GM12878 (cell line): ENCODE data around the gene CABYR. TPM values are rescaled to one million over a fixed set of nuclear protein-coding genes. Genes with fewer than 3 reads are reported as not detected.

Experiments
- ATAC-seq: fragments of 200-7000 bp; cut with Tn5 transposase; 3 replicates; pipeline ENCODE4 v1.9.1; 2020; ENCODE audit warnings: mild to moderate bottlenecking, moderate library complexity
- BruUV-seq: library from RNA; stranded (reverse); fragments of 400-500 nt; replicated peaks from 2 replicates; lab custom pipeline; 2021; lab: Mats Ljungman, UMichigan
- CTCF ChIA-PET: fragments of 300-600 bp; sonication (Branson Sonifier 250); formaldehyde crosslinking; extraction: SDS; loops from one replicate; lab custom pipeline; 2021; ENCODE audit warnings: inconsistent platforms; lab: Yijun Ruan, JAX
- POLR2A ChIA-PET: fragments of 350-600 bp; formaldehyde crosslinking; extraction: SDS; loops from one replicate; lab custom pipeline; 2021; ENCODE audit warnings: inconsistent platforms; lab: Charles Lee
- RAD21 ChIA-PET: fragments of 300-600 bp; sonication (Branson Sonifier 250); formaldehyde crosslinking; loops from one replicate; lab custom pipeline; 2023; ENCODE audit warnings: antibody characterized with exemption; ENCODE audit not compliant: unreplicated experiment; lab: Charles Lee
- SMC1A ChIA-PET: fragments of 300-600 bp; sonication (Branson Sonifier 250); formaldehyde crosslinking; loops from one replicate; lab custom pipeline; 2023; ENCODE audit not compliant: unreplicated experiment, uncharacterized antibody; lab: Charles Lee
- DNase-seq: peaks from one replicate; pipeline ENCODE4 v3.0.0-alpha.2; 2011; ENCODE audit warnings: low read depth, low spot score
- FAIRE-seq: peaks from 3 replicates; lab custom pipeline; 2011; peaks lifted over from hg19 to GRCh38; lab: Jason Lieb, UNC
- H2AFZ ChIP-seq: 2 replicates; pipeline ENCODE4 v1.6.0; 2011; ENCODE audit warnings: low read depth, low read length, control low read depth; ENCODE audit not compliant: control insufficient read depth
- H3K27ac ChIP-seq: 2 replicates; pipeline ENCODE4 v1.5.1; 2011; ENCODE audit warnings: control low read depth; ENCODE audit not compliant: control insufficient read depth, insufficient read depth
- H3K27me3 ChIP-seq, 2 experiments: replicated peaks in 1 of 2; 2 replicates each; pipeline versions ENCODE4 v1.6.0 to v1.6.1; 2011; ENCODE audit warnings: low read length in 1 of 2; ENCODE audit not compliant: control insufficient read depth in 2 of 2, insufficient read depth in 2 of 2
- H3K36me3 ChIP-seq, 2 experiments: 2 replicates each; pipeline ENCODE4 v1.5.1; 2011; ENCODE audit warnings: low read length in 1 of 2; ENCODE audit not compliant: control insufficient read depth in 2 of 2, insufficient read depth in 2 of 2
- H3K4me1 ChIP-seq: 2 replicates; pipeline ENCODE4 v1.6.1; 2011; ENCODE audit warnings: mild to moderate bottlenecking, low read length, moderate library complexity, mixed read lengths; ENCODE audit not compliant: control insufficient read depth, insufficient read depth
- H3K4me2 ChIP-seq: 2 replicates; pipeline ENCODE4 v1.6.0; 2011; ENCODE audit warnings: control low read depth; ENCODE audit not compliant: control insufficient read depth, insufficient read depth
- H3K4me3 ChIP-seq: fragments of 200-600 bp; sonication (generic); 2 replicates; pipeline ENCODE4 v1.5.1; 2016
- H3K79me2 ChIP-seq: 2 replicates; pipeline ENCODE4 v1.6.0; 2011; ENCODE audit warnings: low read length; ENCODE audit not compliant: control insufficient read depth, insufficient read depth
- H3K9ac ChIP-seq: 2 replicates; pipeline ENCODE4 v1.8.0; 2011; ENCODE audit warnings: low read length, control low read depth, mixed read lengths; ENCODE audit not compliant: control insufficient read depth, insufficient read depth
- H3K9me3 ChIP-seq: replicated peaks from 3 replicates; pipeline ENCODE4 v1.5.1; 2011; ENCODE audit warnings: mild to moderate bottlenecking, low read length; ENCODE audit not compliant: control insufficient read depth, insufficient read depth
- H4K20me1 ChIP-seq: 2 replicates; pipeline ENCODE4 v1.6.0; 2011; ENCODE audit not compliant: control insufficient read depth, insufficient read depth
- ASH2L ChIP-seq: fragments of 300-600, 200-600 bp; sonication (generic); IDR thresholded peaks from 2 replicates; pipeline ENCODE4 v1.6.1; 2017; ENCODE audit warnings: low read depth, mild to moderate bottlenecking, borderline replicate concordance
- CBFB ChIP-seq: IDR thresholded peaks from 2 replicates; pipeline ENCODE4 v1.6.1; 2016; ENCODE audit warnings: antibody characterized with exemption, low read depth
- CBX3 ChIP-seq: fragments of 200-600 bp; sonication (generic); IDR thresholded peaks from 2 replicates; pipeline ENCODE4 v1.6.1; 2016; ENCODE audit warnings: low read depth, borderline replicate concordance
- CREB1 ChIP-seq: IDR thresholded peaks from 2 replicates; pipeline ENCODE4 v1.6.1; 2012; ENCODE audit warnings: low read depth, mild to moderate bottlenecking, inconsistent platforms
- CREM ChIP-seq: IDR thresholded peaks from 2 replicates; pipeline ENCODE4 v1.6.1; 2014; ENCODE audit warnings: antibody characterized with exemption, low read depth
- MAX ChIP-seq: IDR thresholded peaks from 2 replicates; pipeline ENCODE4 v1.6.1; 2012; ENCODE audit warnings: low read depth, low read length, improper control_type of control experiment
- MYC ChIP-seq: IDR thresholded peaks from 2 replicates; pipeline ENCODE4 v1.6.1; 2011; ENCODE audit warnings: mild to moderate bottlenecking, low read length, moderate library complexity, inconsistent platforms; ENCODE audit not compliant: insufficient read depth, insufficient replicate concordance, insufficient read length, severe bottlenecking
- NR2F1 ChIP-seq: fragments of 450-650 bp; conservative IDR thresholded peaks from 2 replicates; pipeline ENCODE4 v1.6.1; 2017; ENCODE audit warnings: mild to moderate bottlenecking
- PAX5 ChIP-seq: IDR thresholded peaks from 2 replicates; pipeline ENCODE4 v1.6.1; 2011; ENCODE audit warnings: low read depth, low read length, borderline replicate concordance
- POU2F2 ChIP-seq: IDR thresholded peaks from 3 replicates; pipeline ENCODE4 v1.6.1; 2011; ENCODE audit warnings: low read depth, mild to moderate bottlenecking, low read length, borderline replicate concordance
- RAD21 ChIP-seq: IDR thresholded peaks from 2 replicates; pipeline ENCODE4 v1.6.1; 2011; ENCODE audit warnings: mild to moderate bottlenecking, low read depth, low read length, moderate library complexity; ENCODE audit not compliant: insufficient read depth
- RFX5 ChIP-seq: IDR thresholded peaks from 2 replicates; pipeline ENCODE4 v1.6.1; 2011; ENCODE audit warnings: low read depth, low read length, improper control_type of control experiment
- RUNX3 ChIP-seq: IDR thresholded peaks from 2 replicates; pipeline ENCODE4 v1.6.1; 2012; ENCODE audit warnings: low read length, inconsistent platforms
- SRF ChIP-seq, 2 experiments: IDR thresholded peaks; 2 replicates each; pipeline ENCODE4 v1.6.1; 2011; ENCODE audit warnings: low read depth in 2 of 2, low read length in 2 of 2, mild to moderate bottlenecking in 1 of 2, moderate library complexity in 1 of 2
- STAT1 ChIP-seq: fragments of 450-650 bp; conservative IDR thresholded peaks from 2 replicates; pipeline ENCODE4 v1.6.1; 2014; ENCODE audit warnings: antibody characterized with exemption, mild to moderate bottlenecking
- ZNF274 ChIP-seq: IDR thresholded peaks from one replicate; pipeline ENCODE4 v1.8.0; 2011; ENCODE audit not compliant: insufficient read length, insufficient read depth
- ZNF622 ChIP-seq: fragments of 450-650 bp; IDR thresholded peaks from 2 replicates; pipeline ENCODE4 v1.6.1; 2017; ENCODE audit warnings: mild to moderate bottlenecking, inconsistent platforms
- ZSCAN29 ChIP-seq: fragments of 450-650 bp; IDR thresholded peaks from 2 replicates; pipeline ENCODE4 v1.6.1; 2017; ENCODE audit warnings: mild to moderate bottlenecking, moderate library complexity
- WGBS: methylation state at CpG from one replicate; pipeline ENCODE4 v1.1.6; 2016; ENCODE audit warnings: low lambda C conversion rate; ENCODE audit not compliant: insufficient replicate concordance, insufficient coverage; ENCODE audit errors: missing lambda C conversion rate; 5-methylcytosine and 5-hydroxymethylcytosine counted together
- in situ Hi-C: fragments of 300-500 bp; cut with MboI; formaldehyde crosslinking; loops from 9 replicates; pipeline ENCODE4 v1.14.3; 2018; ENCODE audit warnings: mixed read lengths
- intact Hi-C: fragments of 100-400 bp; cut with micrococcal nuclease; formaldehyde crosslinking; loops from one replicate; pipeline ENCODE4 v1.14.2; 2022; ENCODE audit not compliant: unreplicated experiment
- polyA plus RNA-seq, 11 experiments: library from polyadenylated mRNA; depleted of rRNA in 4 of 11; unstranded in 6 of 11; stranded (reverse) in 5 of 11; fragments of >200 nt; fragmentation: Nextera tagmentation in 4 of 11; fragmentation: Illumina TruSeq in 1 of 11; extraction: Ambion mirVana in 4 of 11; extraction: Trizol in 1 of 11; gene quantifications; 1 replicate in 1 of 11; 2 replicates in 10 of 11; pipeline versions ENCODE4 v1.2.1 to v1.2.3, GENCODE V29; 2011 to 2016; ENCODE audit warnings: inconsistent platforms in 2 of 11, missing spikeins in 2 of 11, low read depth in 1 of 11
- total RNA-seq, 4 experiments: library from RNA; depleted of rRNA in 3 of 4; stranded (reverse); fragments of >200 nt in 3 of 4; fragmentation: Illumina TruSeq in 1 of 4; extraction: Trizol in 1 of 4; gene quantifications; 2 replicates each; pipeline versions ENCODE4 v1.2.1 to v1.2.3, GENCODE V29; 2013 to 2021
- TF ChIP-seq, protein P1 (sequence below): fragments of 450-650 bp; IDR thresholded peaks from 2 replicates; pipeline ENCODE4 v1.6.1; 2017; ENCODE audit warnings: antibody characterized with exemption, mild to moderate bottlenecking, moderate library complexity
- TF ChIP-seq, protein P2 (sequence below): fragments of 450-650 bp; IDR thresholded peaks from 2 replicates; pipeline ENCODE4 v1.6.1; 2017; ENCODE audit warnings: mild to moderate bottlenecking, low read depth, inconsistent platforms; ENCODE audit not compliant: poor library complexity, severe bottlenecking

The CABYR gene
- total and polyA plus RNA-seq, 10 of the 15 experiments (the other 5 are each of a cell fraction or from before 2014, with no cell fraction given) = 0.29 to 2.8 (median 1.7) TPM

GRCh38 chr18:24189007-24189528 lies 50.2 kb downstream of the CABYR start:
- ChIA-PET CTCF (interaction anchor here (1.1 to 6.2 kb wide), 3 partner anchors 10 to 300 kb away, joined by 5 to 69 read pairs (median 6); no protein-coding TSS in a partner anchor), POLR2A (no interaction called here), RAD21 (interaction anchor here (0.8 to 1.5 kb wide), 2 partner anchors 12 to 13 kb away, joined by 3 to 14 read pairs; no protein-coding TSS in a partner anchor), SMC1A (interaction anchor here (0.6 to 6.5 kb wide), 3 partner anchors 8 to 531 kb away, joined by 3 to 48 read pairs (median 4); no protein-coding TSS in a partner anchor)
- Histone ChIP-seq H3K9me3 (no peaks in the 10 kb centered on the region), H4K20me1 (no peaks in the 10 kb centered on the region), H3K4me1 (peaks cover 21% of the 10 kb centered on the region), H3K79me2 (no peaks in the 10 kb centered on the region), H3K4me3 (no peak overlapping the region), H3K4me2 (peak overlapping the region; percentile 51), H3K27ac (no peak overlapping the region), H3K9ac (no peak overlapping the region), H3K36me3 (no peaks in the 10 kb centered on the region), H2AFZ (no peak overlapping the region), H3K27me3 (peaks cover 0 to 9% of the 10 kb centered on the region in 2 experiments; a peak in 2 of 4 replicates)
- 2% methylated on average over 6 of the region's 6 CpGs for WGBS
- BruUV-seq = no TSS peak
- FAIRE-seq (peak; percentile 93), DNase-seq (peak; percentile 50), ATAC-seq (peak; percentile 94)
- in situ Hi-C loops (no loop called here), intact Hi-C loops (no loop called here)
- TF ChIP-seq MAX (no peak), ZNF274 (no peak), PAX5 (peak; percentile 65; the same call in 1 of the 2 replicates), RFX5 (peak; percentile 96), CREM (peak; percentile 75; the same call in 1 of the 2 replicates), SRF (IDR thresholded peaks at IDR 0.05; ENCODE audit: low read depth in 2 of 2, low read length in 2 of 2) (no peak), ASH2L (no peak), POU2F2 (peak; percentile 73; the same call in 1 of the 3 replicates), RAD21 (peak; percentile 11; the same call in 1 of the 2 replicates), ZSCAN29 (no peak), CBX3 (no peak), NR2F1 (0 out of 2 replicates have a peak, but pooled peaks have one; percentile 39), MYC (no peak), ZNF622 (no peak), CREB1 (peak; percentile 90), STAT1 (no peak), RUNX3 (peak; percentile 71), CBFB (no peak)
- TF ChIP-seq, protein P1, sequence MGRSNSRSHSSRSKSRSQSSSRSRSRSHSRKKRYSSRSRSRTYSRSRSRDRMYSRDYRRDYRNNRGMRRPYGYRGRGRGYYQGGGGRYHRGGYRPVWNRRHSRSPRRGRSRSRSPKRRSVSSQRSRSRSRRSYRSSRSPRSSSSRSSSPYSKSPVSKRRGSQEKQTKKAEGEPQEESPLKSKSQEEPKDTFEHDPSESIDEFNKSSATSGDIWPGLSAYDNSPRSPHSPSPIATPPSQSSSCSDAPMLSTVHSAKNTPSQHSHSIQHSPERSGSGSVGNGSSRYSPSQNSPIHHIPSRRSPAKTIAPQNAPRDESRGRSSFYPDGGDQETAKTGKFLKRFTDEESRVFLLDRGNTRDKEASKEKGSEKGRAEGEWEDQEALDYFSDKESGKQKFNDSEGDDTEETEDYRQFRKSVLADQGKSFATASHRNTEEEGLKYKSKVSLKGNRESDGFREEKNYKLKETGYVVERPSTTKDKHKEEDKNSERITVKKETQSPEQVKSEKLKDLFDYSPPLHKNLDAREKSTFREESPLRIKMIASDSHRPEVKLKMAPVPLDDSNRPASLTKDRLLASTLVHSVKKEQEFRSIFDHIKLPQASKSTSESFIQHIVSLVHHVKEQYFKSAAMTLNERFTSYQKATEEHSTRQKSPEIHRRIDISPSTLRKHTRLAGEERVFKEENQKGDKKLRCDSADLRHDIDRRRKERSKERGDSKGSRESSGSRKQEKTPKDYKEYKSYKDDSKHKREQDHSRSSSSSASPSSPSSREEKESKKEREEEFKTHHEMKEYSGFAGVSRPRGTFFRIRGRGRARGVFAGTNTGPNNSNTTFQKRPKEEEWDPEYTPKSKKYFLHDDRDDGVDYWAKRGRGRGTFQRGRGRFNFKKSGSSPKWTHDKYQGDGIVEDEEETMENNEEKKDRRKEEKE = no peak
- TF ChIP-seq, protein P2, sequence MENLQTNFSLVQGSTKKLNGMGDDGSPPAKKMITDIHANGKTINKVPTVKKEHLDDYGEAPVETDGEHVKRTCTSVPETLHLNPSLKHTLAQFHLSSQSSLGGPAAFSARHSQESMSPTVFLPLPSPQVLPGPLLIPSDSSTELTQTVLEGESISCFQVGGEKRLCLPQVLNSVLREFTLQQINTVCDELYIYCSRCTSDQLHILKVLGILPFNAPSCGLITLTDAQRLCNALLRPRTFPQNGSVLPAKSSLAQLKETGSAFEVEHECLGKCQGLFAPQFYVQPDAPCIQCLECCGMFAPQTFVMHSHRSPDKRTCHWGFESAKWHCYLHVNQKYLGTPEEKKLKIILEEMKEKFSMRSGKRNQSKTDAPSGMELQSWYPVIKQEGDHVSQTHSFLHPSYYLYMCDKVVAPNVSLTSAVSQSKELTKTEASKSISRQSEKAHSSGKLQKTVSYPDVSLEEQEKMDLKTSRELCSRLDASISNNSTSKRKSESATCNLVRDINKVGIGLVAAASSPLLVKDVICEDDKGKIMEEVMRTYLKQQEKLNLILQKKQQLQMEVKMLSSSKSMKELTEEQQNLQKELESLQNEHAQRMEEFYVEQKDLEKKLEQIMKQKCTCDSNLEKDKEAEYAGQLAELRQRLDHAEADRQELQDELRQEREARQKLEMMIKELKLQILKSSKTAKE = no peak
